Islet precursor cell (in vitro differentiated cells): ENCODE data around the gene SYNM.

Experiments
- DNase-seq: peaks from one replicate; pipeline ENCODE4 v3.0.0-alpha.2; 2018

The SYNM gene

GRCh38 chr15:99172171-99172570 is 67.3 kb downstream of the SYNM start:
- DNase-seq = no peak

DNA sequence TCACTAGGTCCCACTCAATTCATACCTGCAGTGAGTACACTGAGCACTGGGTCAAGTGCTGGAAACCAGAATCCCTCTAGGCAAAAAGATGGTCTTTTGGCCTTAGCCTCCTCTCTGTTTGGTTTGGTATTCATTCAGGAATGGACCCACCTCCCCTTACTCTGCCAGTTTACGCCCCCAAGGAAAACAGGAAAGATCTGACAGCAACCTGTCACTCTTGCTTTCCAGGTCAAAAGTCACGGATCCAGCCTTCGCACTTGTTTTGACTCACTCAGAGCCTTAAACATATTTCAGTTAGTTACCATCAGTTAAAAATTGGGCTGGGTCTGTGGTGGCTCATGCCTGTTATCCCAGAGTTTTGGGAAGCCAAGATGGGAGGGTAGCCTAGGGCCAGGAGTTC is 68.1 kb downstream of the SYNM start:
- DNase-seq = no peak

DNA sequence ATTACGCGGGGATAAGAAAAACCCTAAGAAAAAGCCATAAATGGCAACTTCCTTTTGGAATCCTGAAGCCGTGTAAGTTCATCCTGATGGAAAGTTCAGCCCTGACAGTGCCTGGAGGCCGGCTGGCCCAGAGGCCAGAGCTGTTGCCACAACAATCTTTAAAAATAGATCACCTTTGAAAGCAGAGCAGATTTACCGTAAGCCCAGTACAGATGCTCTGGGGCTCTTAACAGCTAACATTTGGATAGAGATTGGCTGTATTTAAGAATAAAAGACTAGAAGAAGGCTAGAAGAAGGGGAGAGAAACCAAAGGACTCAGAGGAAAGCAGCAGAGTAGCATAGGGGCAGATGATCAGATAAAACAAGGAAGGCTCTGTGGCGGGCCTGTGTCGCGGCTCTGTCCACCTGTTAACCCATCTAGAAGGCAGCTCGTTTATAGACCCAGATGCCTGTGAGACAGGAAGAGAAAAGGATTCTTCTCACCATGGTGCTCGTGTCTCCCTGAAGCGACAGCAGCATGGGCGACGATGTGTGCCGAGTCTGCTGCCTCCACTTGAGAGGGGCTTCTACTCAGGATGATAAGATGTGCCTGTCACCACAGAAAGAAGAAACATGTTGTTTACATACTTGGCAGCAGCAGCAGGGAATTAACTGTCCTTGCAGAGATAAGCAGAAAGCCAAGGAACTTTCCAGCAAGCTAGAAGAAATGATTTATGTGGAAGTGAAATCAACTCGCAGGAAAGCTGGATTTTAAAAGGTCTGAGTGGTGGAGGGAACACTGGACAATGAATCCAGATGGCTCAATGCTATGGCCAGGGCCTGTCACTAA is 69.9 kb downstream of the SYNM start:
- DNase-seq = peak; percentile 66

GRCh38 chr15:99176757-99177156 is 71.9 kb downstream of the SYNM start:
- no peak for DNase-seq

GRCh38 chr15:99177679-99178078 is 72.8 kb downstream of the SYNM start:
- DNase-seq = no peak

DNA sequence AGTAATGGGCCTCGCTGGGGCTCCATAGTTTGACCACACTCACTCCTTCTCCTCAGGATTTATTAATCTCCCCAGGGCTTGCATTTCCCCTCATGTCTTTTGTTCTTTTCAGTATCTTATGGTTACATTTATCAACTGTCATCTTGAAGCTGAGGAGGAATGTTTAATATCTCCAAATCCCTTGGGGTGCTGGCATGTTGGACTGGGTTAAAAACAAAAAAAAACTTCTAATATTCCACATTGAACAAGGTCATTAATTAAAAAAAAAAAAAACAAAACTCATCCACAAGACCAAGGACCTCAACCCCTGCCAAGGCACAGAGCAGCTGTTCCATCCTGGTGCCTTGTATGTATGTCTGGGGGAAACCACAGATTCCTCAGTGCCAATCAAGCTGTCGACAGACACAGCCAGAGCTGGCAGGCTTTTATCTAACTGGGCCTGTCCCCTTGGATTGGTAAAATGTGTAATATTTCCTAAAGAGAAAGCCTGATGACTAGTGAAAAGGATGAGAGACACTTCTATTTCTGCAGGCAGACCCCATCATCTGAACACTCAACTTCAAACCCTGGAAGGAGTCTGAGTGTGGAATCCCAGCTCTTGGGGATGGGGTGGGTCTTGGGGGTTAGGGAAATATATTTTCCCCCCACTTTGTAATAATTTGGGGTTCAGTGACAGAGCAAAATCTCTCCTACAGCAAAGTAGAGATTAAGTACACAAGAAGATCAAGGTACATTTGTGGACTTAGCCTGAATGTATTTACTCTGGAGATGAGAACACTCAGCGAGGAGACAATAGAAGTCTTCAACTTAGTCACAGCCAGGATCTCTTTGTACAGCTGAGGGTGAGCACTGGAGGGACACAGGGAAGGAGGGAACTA is 75.4 kb downstream of the SYNM start:
- DNase-seq = no peak

DNA sequence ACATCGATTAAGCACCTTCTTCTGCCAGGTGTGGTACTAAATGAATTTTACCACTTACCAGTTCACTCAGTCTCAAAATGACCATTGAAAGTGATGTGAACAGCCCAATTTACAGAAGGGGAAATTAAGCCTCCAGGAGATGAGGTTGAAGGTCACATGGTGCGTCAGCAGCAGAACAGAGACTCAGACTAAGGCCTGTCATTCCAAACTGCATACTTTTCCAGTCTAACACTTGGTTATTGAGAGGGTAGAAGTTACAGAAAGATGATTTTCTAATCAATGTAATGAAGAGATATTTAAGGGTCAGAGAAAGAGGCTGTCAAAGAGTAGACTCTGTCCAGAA is 76.1 kb downstream of the SYNM start:
- DNase-seq = no peak

- no peak for DNase-seq
These were observed 76.7 kb downstream of the SYNM start for GRCh38 chr15:99181545-99181971.

- DNase-seq = no peak
These were observed 77.9 kb downstream of the SYNM start for GRCh38 chr15:99182791-99183190.
